ENCODE results near the gene DGAT2. TPM values are rescaled to one million over a fixed set of nuclear protein-coding genes. Genes with fewer than 3 reads are reported as not detected.

The DGAT2 gene
- total RNA-seq, 4 donors from 2014 or later: 63.0 to 829 (median 89.6) TPM

DNA sequence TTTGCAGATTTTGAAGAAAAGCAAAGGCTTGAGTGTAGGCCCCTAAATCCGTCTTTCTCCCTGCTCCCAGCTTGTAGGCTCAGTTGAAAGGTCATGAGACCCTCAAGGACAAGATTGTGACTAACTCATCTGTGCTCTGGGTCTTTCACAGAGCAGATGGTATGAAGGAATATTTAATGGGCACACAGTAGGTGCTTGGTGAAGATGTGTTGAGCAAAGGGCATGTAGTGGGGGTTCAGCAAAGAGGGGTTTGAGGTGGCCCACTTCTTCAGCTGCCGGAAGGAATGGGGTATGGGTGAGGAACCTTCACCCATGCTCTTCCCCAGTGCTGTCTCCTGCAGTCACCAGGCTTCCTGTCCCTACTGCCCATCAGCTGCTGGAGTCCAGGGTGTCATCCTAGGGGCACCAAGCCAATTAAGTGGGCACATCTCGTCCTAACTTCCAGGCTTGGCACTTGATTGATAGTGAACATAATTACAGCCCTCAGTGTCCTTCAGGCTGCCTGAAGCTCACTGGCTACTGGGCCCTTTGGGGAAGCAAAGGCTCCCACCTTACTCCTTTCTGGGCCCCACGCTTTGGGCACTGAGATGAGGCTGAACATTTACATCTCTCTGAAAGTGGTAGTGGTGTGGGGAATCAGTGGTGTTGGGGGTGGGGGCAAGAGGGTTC is 15.0 kb downstream of the DGAT2 start:
- TF ChIP-seq, protein P1, sequence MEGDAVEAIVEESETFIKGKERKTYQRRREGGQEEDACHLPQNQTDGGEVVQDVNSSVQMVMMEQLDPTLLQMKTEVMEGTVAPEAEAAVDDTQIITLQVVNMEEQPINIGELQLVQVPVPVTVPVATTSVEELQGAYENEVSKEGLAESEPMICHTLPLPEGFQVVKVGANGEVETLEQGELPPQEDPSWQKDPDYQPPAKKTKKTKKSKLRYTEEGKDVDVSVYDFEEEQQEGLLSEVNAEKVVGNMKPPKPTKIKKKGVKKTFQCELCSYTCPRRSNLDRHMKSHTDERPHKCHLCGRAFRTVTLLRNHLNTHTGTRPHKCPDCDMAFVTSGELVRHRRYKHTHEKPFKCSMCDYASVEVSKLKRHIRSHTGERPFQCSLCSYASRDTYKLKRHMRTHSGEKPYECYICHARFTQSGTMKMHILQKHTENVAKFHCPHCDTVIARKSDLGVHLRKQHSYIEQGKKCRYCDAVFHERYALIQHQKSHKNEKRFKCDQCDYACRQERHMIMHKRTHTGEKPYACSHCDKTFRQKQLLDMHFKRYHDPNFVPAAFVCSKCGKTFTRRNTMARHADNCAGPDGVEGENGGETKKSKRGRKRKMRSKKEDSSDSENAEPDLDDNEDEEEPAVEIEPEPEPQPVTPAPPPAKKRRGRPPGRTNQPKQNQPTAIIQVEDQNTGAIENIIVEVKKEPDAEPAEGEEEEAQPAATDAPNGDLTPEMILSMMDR (IDR thresholded peaks at IDR 0.05; ENCODE audit: low read depth): no peak

DNA sequence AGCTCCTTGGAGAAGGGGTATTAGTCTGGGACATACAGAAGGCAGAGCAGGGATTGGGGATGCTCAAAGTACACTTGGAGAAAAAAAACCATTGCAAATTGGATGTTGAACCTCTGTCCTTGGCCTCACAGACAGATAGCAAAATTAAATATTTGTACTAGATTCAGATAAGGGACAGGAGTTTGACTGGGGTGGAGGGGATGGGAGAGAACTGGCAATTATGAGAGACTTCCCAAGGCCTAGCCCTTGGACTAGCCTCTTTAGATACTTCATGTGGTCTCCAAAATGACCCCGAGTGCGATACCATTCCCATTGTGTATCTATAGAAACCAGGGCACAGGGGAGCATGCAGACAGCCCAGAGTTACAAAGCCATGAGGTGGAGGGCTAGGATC is 15.5 kb downstream of the DGAT2 start:
- TF ChIP-seq, protein P1 (IDR thresholded peaks at IDR 0.05; ENCODE audit: low read depth): no peak

DNA sequence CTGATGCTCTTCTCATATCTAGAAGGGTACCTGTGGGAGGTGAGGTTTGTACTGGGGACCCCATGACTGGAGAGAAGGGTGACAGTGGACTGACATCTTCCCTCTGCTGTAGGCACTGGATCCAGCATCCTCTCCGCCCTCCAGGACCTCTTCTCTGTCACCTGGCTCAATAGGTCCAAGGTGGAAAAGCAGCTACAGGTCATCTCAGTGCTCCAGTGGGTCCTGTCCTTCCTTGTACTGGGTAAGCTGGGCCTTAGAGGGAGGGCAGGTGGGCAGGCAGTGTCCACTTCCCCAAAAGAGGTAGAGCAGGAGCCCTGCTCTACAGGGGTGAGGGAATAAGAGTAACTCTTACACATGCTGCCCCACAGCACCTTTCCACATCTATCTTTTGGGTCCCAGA is 15.9 kb downstream of the DGAT2 start:
- TF ChIP-seq, protein P1 (IDR thresholded peaks at IDR 0.05; ENCODE audit: low read depth): no peak

DNA sequence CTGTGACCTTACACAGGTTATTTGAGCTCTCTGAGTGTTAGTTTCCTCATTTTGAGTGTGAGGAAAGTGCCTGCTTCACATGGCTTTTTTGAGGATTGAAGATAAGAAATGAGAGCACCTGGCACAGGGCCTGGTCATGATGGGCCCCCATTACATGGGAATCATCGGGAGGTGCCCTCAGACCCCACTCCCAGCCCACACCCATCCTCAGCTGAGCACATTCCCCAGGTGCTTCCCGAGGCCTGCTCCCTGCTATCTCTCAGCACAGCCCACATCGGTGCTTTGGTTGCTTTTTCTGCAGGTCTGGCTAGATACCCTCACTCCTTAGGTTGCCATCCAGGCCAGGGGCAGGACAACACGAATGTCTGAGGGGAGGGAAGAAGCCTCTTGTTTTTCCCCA is 16.6 kb downstream of the DGAT2 start:
- TF ChIP-seq, protein P1 (IDR thresholded peaks at IDR 0.05; ENCODE audit: low read depth): no peak

DNA sequence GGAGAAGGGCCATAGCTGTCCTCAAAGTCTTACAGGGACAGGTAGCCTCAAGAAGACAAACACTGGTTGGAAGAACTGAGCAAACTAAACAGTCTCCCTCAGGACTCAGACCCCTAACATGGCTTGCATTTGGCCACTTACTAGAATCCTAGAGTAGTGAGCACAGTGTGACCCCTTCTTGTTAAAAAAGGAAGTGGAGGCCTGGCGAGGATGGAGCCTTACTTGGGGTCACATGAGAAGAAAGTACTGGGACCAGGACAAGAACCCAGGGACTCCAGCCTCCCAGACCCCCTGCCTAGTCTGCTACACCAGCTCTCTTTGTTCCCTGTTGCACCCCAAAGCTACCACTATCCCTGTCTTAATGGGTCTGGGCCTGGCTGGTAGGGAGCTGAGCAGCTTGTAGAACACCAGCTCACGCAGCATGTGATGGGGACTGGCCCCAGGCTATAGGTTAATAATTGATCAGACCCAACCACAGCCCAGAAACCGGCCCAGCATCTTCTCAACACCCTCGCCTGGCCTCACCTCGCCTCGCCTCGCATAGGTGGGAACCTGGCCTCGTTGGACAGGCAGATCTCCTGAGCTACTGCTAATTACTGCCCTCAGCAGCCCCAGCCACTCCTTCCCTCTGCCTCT is 17.6 kb downstream of the DGAT2 start:
- TF ChIP-seq, protein P1 (IDR thresholded peaks at IDR 0.05; ENCODE audit: low read depth): no peak

DNA sequence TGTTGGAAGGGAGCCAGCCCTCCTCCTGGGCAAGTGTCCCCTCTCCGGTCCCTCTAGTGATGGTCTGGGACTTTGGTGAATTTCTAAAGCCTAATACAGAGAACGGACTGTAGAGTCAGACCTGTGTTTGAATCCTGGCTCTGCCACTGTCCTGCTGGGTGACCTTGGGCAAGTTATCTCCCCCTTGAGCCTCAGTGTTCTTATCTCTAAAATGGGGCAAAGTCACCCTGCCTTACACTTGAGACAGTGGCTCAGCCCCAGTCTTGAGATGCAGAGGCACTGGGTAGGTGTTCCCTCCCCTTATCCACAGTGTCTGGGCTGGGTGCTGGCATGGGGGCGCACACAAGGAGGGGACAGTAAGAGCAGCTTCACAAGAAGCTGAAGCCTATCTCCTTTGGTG is 20.9 kb downstream of the DGAT2 start:
- TF ChIP-seq, protein P1 (IDR thresholded peaks at IDR 0.05; ENCODE audit: low read depth): no peak

DNA sequence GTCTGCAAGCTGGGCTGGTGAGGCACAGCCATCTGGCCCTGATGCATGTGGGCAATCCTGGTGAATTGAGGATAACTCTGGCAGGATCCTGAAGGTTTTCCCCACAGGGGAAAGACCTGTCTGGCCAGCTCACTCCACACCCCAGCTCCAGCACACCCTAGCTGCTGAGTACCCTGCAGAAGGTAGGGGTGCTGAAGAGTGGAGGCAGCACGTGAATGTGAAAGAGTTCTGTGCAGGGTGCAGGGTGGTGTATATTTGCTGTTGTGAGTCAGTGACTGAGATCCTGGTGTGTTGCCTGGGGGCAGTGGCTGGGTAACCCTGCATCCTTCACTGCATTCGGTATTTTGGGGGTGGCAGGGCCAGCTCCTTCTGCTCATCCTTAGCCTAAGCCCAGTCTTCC is 22.4 kb downstream of the DGAT2 start:
- TF ChIP-seq, protein P1 (IDR thresholded peaks at IDR 0.05; ENCODE audit: low read depth): no peak

Measured in subcutaneous adipose tissue (tissue), 4 donors.